PC-3 (cell line): ENCODE results near the gene MPDZ.

ENCODE experiments used
- CTCF ChIP-seq: fragments of 300-600 bp; sonication (generic); conservative IDR thresholded peaks from 2 replicates; pipeline ENCODE4 v1.5.1; 2017; ENCODE audit warnings: antibody characterized with exemption, low read depth, mild to moderate bottlenecking, low read length
- EZH2 ChIP-seq: fragments of 300-600 bp; sonication (generic); IDR thresholded peaks from one replicate; pipeline ENCODE4 v1.6.1; 2017; ENCODE audit warnings: antibody characterized with exemption, mild to moderate bottlenecking, low read length; ENCODE audit not compliant: unreplicated experiment

- TF ChIP-seq CTCF, result no peak
- TF ChIP-seq EZH2, result no peak
Measured at GRCh38 chr9:13171261-13171660, 108.2 kb downstream of the MPDZ start.
